ENCODE results near the gene DSCAML1. TPM values are rescaled to one million over a fixed set of nuclear protein-coding genes. Genes with fewer than 3 reads are reported as not detected.

Gene DSCAML1
- total and polyA plus RNA-seq, 2 of the 8 experiments (the other 6 are each of a cell fraction or from before 2014, with no cell fraction given): 0.19 to 0.24 TPM

DNA sequence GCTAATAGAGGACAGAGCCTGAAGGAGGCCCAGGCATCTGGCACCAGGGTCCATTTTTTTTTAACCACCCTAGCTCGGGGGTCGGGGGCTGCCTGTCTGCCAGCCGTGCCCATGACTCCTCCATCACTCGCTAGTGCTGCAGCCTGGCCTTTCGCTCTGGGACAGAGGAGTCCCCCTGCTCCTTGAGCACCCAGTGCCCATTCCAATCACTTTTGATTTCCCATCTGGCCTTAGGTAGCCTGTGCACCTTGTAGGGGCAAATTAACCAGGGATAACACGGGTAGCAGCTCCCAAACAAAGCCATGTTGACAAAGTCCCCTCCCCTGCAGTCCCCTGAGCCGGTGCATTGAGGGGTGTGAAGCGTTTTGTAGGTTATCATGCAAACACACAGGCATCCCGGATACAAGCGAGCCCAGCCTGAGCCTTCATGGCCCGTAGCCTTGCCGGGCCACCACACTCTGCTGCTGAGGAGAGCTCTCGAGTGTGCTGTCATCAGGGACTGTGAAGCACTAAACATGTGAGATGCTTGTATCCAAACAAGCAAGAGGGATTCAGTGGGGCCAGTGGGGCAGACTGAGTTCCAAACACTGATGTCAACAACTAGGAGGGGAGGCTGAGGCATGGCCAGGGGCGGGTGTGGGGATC is 208.7 kb downstream of the DSCAML1 start (continued):
- TF ChIP-seq USF2 (IDR thresholded peaks at IDR 0.05; ENCODE audit: low read length) (no peak), BACH1 (IDR thresholded peaks at IDR 0.05; ENCODE audit: low read length) (no peak), BCL11A (IDR thresholded peaks at IDR 0.05; ENCODE audit: low read depth in 2 of 2, low read length in 2 of 2) (no peak), GTF2F1 (IDR thresholded peaks at IDR 0.05; ENCODE audit: borderline replicate concordance, low read depth, low read length) (no peak), ZNF274 (IDR thresholded peaks at IDR 0.05; ENCODE audit: borderline replicate concordance, extremely low read depth, low read length) (no peak), GABPA (IDR thresholded peaks at IDR 0.05; ENCODE audit: borderline replicate concordance, insufficient read depth, low read length) (no peak), RXRA (IDR thresholded peaks at IDR 0.05; ENCODE audit: insufficient read depth, low read depth, low read length) (no peak)

Data from H1 (cell line).